ENCODE measurements around the gene SERINC1.
"Not testable (repeated sequence)": the region's sequence is repeated elsewhere in the genome, so short reads cannot be mapped to it uniquely, and the experiment has no call there.

SERINC1 gene

GRCh38 chr6:122459240-122459639 is 12.4 kb downstream of the SERINC1 start:
- no peak overlapping the region for H3K4me3 ChIP-seq (replicated peaks; ENCODE audit: low read depth, low read length)
- no peak for DNase-seq (ENCODE audit: low read depth)

GRCh38 chr6:122458087-122458486 is 13.5 kb downstream of the SERINC1 start:
- DNase-seq (ENCODE audit: low read depth) = no peak
- H3K4me3 ChIP-seq (replicated peaks; ENCODE audit: low read depth, low read length) = no peak overlapping the region
- TF ChIP-seq, protein P1, sequence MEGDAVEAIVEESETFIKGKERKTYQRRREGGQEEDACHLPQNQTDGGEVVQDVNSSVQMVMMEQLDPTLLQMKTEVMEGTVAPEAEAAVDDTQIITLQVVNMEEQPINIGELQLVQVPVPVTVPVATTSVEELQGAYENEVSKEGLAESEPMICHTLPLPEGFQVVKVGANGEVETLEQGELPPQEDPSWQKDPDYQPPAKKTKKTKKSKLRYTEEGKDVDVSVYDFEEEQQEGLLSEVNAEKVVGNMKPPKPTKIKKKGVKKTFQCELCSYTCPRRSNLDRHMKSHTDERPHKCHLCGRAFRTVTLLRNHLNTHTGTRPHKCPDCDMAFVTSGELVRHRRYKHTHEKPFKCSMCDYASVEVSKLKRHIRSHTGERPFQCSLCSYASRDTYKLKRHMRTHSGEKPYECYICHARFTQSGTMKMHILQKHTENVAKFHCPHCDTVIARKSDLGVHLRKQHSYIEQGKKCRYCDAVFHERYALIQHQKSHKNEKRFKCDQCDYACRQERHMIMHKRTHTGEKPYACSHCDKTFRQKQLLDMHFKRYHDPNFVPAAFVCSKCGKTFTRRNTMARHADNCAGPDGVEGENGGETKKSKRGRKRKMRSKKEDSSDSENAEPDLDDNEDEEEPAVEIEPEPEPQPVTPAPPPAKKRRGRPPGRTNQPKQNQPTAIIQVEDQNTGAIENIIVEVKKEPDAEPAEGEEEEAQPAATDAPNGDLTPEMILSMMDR (IDR thresholded peaks at IDR 0.05; ENCODE audit: low read length, missing control alignments) = no peak

More at GRCh38 chr6:122459240-122459639, 12.4 kb downstream of the SERINC1 start:
- TF ChIP-seq, protein P1 (IDR thresholded peaks at IDR 0.05; ENCODE audit: low read length, missing control alignments) = no peak

DNA sequence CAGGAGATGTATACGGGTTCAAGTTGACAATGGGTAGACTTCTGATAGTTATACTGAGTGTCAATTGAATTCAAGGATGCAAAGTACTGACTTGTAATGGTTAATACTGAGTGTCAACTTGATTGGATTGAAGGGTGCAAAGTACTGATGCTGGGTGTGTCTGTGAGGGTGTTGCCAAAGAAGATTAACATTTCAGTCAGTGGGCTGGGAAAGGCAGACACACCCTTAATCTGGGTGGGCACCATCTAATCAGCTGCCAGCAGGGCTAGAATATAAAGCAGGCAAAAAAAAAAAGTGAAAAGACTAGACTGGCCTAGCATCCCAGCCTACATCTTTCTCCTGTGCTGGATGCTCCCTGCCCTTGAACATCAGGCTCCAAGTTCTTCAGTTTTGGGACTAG is 16.5 kb downstream of the SERINC1 start:
- not testable (repeated sequence) for H3K4me3 ChIP-seq (replicated peaks; ENCODE audit: low read depth, low read length); DNase-seq (ENCODE audit: low read depth)

- DNase-seq (ENCODE audit: low read depth) = no peak
- H3K4me3 ChIP-seq (replicated peaks; ENCODE audit: low read depth, low read length) = no peak overlapping the region
- TF ChIP-seq, protein P1 (IDR thresholded peaks at IDR 0.05; ENCODE audit: low read length, missing control alignments) = no peak
These were observed 16.9 kb downstream of the SERINC1 start for GRCh38 chr6:122454673-122455072.

- H3K4me3 ChIP-seq (replicated peaks; ENCODE audit: low read depth, low read length) = no peak overlapping the region
- DNase-seq (ENCODE audit: low read depth) = no peak
- TF ChIP-seq, protein P1 (IDR thresholded peaks at IDR 0.05; ENCODE audit: low read length, missing control alignments) = no peak
These were observed 19.1 kb downstream of the SERINC1 start for GRCh38 chr6:122452509-122452908.

- TF ChIP-seq, protein P1 (IDR thresholded peaks at IDR 0.05; ENCODE audit: low read length, missing control alignments) = no peak
- no peak overlapping the region for H3K4me3 ChIP-seq (replicated peaks; ENCODE audit: low read depth, low read length)
These were observed 22.5 kb downstream of the SERINC1 start for GRCh38 chr6:122449069-122449468.

DNA sequence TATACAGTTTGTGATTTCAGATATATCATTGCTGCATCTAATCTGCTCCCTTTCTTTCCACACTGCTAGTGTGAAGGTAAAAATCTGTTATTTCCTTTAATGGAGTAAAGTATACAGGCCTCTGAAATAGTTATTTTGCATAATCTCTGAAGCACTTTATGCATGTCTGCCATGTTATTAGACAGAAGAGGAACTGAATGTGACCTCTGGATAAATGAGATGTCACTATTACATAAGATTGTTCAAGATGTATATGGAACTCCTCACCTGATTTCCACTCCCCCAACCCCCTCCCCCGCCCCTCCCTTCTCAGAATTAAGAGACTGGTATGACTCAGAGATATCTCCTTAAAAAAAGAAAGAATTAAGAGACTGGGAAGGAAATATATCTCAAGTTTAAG is 26.3 kb downstream of the SERINC1 start:
- TF ChIP-seq, protein P1 (IDR thresholded peaks at IDR 0.05; ENCODE audit: low read length, missing control alignments) = no peak
- no peak for DNase-seq (ENCODE audit: low read depth)
- no peak overlapping the region for H3K4me3 ChIP-seq (replicated peaks; ENCODE audit: low read depth, low read length)

More at GRCh38 chr6:122449069-122449468, 22.5 kb downstream of the SERINC1 start:
- no peak for DNase-seq (ENCODE audit: low read depth)

Measured in fibroblast of pulmonary artery (primary cell).